H1 (cell line): ENCODE data around the gene ACVRL1. TPM values are rescaled to one million over a fixed set of nuclear protein-coding genes. Genes with fewer than 3 reads are reported as not detected.

Experiments
- NRF1 ChIP-seq: IDR thresholded peaks from 2 replicates; pipeline ENCODE4 v1.6.1; 2011; ENCODE audit warnings: mild to moderate bottlenecking, low read depth, low read length, improper control_type of control experiment
- polyA plus RNA-seq, 7 experiments: library from polyadenylated mRNA; depleted of rRNA in 3 of 7; stranded (reverse) in 5 of 7; unstranded in 2 of 7; fragments of >200 nt in 5 of 7; fragments of 200-250 nt in 2 of 7; gene quantifications; 1 replicate in 5 of 7; 2 replicates in 1 of 7; 4 replicates in 1 of 7; pipeline versions ENCODE4 v1.2.1 to v1.2.3, GENCODE V29; 2011 to 2013; ENCODE audit warnings: missing spikeins in 2 of 7, mixed read lengths in 2 of 7
- total RNA-seq: library from RNA; stranded (reverse); fragmentation: NEBNext Ultra II Directional; extraction: Animal tissue kit (Norgen Biotek cat#: 25700); gene quantifications from 2 replicates; pipeline ENCODE4 v1.2.1, GENCODE V29; 2021

Gene ACVRL1
- total and polyA plus RNA-seq, 2 of the 8 experiments (the other 6 are each of a cell fraction or from before 2014, with no cell fraction given), result 0.09 to 0.35 TPM

DNA sequence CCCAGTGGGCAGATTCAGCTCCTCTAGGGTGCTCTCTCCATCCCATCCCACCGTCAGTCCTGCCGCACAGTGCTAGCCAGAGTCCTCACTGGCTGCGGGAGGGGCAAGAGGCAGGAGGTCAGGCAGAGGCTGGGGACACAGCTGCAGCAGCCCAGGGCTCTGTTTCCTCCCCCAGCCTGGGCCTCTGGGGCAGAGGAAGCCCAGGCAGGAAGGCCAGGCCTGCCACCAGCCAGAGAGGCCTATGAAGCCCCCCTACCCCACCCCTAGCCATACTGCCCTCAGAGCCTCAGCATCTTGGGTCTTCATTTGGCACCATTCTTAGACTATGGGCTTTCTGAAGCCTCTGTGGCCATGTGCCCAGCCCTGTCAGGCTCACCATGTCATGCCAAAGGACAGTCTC lies 3.4 kb downstream of the ACVRL1 start (continued):
- TF ChIP-seq NRF1, result no peak
